GM19452 (cell line): Measurements from ENCODE around the gene TFDP2.
"Not testable (repeated sequence)": the region's sequence is repeated elsewhere in the genome, so short reads cannot be mapped to it uniquely, and the experiment has no call there.

Experiments
- ATAC-seq: cut with Tn5 transposase; IDR thresholded peaks from one replicate; pipeline ENCODE4 v1.9.1; 2021; ENCODE audit not compliant: unreplicated experiment

Gene TFDP2

DNA sequence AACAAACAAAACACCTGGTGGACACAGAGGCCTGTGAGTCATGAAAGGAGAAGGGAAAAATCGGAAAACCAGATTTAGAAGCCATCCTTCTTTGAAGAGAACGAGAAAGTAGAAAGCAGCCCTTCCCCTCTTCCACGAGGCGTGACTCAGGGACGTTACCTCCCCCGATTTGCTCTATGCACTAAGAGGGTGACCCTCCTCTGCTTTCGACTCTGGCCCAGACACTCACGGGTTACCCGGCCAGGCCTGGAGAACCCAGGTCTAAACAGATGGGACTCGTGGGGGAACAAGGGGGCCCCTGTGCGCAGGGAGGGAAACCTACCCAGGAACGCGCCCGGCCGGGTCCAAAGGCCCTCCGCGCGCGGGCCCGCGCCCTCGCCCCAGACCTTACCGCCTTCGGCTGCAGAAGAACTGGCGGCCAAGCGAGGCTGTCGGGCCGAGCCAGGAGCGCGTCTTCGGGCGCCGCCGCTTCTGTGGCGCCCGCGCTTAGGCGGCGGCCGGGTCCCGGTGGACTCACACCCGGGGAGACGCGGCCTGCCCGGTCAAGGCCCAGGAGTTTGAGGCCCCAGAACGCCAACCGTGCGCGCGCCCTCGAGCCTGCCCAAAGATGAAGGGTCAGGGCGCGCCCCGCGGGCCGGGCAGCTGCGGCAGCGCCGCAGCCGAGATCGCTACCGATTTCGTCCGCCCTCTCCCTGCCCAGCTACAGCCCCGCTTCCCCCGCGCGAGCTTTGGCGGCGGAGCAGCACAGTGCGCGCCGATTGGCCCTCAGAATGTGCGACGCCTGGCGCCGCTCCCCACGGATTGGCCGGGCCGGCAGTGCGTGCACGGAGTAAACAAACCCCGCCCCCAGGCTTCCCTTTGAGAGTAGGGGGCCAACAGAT lies at the start of gene TFDP2:
Gene TFDP2, minus strand, starts transcription at position 753 of the 881 bp plus-strand sequence. CDS start 47,795 bp downstream, outside the sequence.
- peak; percentile 100 for ATAC-seq

GRCh38 chr3:142188846-142189245 lies 39.5 kb upstream of the TFDP2 start:
- ATAC-seq: no peak

- no peak for ATAC-seq
These were observed 31.5 kb upstream of the TFDP2 start for GRCh38 chr3:142180761-142181362.

GRCh38 chr3:142175478-142175877 lies 26.1 kb upstream of the TFDP2 start:
- no peak for ATAC-seq

- ATAC-seq: no peak
These were observed 25.2 kb upstream of the TFDP2 start for GRCh38 chr3:142174559-142174958.

DNA sequence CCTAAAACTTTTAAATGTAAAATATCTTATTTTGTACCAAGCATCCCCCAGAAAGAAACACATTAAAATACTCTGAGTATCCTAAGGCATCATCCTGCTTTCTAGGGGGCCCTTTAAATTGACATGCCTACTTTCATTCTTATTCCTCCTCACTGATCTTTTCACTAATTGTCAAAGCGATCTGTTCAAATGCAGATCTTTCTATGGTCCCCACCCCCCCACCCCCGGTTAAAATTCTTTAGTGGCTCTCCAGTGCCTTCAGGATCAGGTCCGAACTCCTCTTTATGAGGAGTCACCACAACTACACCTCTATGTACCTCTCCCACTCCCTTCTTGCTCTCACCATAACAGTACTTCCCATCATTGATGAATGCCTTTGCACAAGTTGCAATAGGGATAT lies 19.2 kb upstream of the TFDP2 start:
- no peak for ATAC-seq

GRCh38 chr3:142165194-142165593 lies 15.8 kb upstream of the TFDP2 start:
- no peak for ATAC-seq

DNA sequence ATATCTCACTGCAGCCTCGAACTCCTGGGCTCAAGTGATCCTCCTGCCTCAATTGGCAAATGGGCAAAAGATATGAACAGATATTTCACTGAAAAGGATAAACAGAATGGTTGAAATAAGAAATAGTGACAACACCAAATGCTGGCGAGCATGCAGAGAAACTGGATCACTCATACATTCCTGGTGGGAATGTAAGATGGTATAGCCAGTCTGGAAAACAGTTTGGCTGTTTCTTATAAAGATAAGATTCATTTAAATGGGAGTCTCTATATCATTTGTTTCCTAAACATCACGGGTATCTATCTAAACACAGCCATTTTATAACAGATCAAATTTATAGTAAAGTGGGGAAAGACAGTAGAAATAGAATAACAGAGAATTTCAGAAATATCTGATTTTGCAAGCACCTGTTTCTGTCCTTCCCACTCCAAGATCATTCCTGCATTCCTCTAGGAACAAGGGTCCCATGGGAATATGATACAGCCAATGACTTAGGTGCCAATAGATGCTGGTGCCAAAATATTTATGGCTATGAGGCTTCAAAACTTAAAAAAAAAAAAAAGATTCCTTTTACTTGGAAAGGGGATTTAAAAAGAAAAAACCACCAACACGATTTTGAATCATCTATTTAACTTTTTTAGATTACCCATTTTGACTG lies 9.9 kb upstream of the TFDP2 start:
- no peak for ATAC-seq

GRCh38 chr3:142154186-142154585 lies 4.8 kb upstream of the TFDP2 start:
- no peak for ATAC-seq

GRCh38 chr3:142152384-142152783 lies 3.0 kb upstream of the TFDP2 start:
- ATAC-seq: no peak

DNA sequence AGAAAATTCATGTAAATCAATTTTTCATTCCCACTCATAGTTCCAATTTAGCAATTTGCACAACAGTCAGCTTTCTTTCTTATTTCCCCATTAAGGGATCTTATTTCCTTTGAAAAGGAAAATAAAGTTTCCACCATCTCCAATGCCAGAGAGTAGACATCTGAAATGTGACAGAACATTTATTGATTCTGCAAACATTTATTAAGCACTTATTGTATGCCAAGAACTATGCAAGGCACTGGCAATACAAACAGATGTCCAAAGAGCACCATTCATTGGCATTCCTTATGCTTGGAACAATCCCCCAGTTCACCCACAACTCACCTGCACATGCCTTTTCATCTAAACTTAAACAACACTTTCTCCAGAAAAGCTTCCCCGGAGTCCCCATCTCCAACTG lies 2.5 kb upstream of the TFDP2 start:
- ATAC-seq: no peak

DNA sequence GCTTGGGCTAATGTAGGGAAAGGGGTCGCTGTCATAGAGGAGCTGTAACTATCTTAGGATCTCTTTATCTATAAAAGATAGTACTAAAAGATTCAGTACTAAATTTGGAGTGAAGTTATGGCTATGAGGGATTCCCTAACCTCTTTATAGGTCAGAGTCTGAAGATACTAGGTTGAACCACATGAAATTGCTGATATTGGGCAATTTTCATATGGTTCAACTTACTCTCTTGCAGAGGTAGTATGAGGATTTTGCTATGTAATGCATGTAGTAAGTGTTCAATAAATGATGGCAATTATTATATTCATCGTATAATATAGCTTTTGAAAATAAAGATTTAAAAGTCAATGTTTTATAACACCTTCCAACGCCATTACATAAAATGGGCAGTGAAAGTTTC lies 1.9 kb upstream of the TFDP2 start:
- ATAC-seq: no peak

DNA sequence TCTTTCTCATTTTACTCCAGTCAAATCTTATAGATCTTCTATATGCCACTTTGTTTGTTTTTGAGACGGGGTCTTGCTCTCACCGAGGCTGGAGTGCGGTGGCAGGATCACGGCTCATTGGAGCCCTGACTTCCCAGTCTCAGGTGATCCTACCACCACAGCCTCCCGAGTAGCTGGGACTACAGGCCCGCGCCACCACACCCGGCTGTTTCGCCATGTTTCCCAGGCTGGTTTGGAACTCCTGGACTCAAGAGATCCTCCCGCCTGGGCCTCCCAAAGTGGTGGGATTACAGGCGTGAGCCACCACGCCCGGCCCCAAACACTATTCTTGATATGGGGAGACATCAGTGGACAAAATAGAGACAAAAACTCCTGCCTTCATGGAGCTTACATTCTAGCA lies 927 bp upstream of the TFDP2 start:
- no peak for ATAC-seq

- no peak for ATAC-seq
These were observed 289 bp upstream of the TFDP2 start for GRCh38 chr3:142149673-142149992.

DNA sequence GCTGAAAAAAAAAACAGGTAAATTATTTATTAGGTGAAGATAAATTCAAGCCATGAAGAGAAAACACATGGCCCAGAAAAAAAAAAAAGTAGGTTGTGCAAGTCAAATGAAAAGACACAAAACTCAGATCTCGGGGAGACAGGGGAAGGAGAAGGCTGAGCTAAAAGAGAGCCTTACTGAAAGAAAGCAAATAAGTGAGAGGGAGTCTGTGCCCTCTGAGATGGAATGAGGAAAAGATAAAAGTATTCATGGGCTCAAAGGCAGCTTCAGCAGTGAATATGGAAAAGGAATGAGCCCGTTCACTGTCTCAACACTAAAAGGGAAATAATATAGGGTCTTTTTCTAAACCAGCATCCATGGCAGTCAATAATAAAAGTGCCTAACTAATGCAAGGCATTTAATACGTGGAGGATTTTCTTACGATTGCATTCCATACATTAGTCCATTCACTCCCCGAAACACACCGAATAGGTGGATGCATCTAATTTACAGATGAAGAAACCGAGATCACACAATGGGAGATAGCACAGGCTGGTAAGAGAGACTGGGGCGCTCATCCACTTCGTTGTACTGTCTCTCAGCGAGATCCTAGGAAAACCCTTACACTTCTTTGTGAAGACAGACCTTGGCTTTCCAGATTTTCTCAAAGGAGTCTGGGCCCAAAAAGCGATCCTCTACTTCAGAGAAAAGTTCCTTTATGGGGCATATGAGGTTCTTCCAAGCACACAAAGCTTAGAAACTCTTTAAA lies 1.1 kb downstream of the TFDP2 start:
- ATAC-seq: no peak

GRCh38 chr3:142144587-142144986 lies 4.8 kb downstream of the TFDP2 start:
- ATAC-seq: not testable (repeated sequence)

- not testable (repeated sequence) for ATAC-seq
These were observed 8.6 kb downstream of the TFDP2 start for GRCh38 chr3:142140608-142141285.

- not testable (repeated sequence) for ATAC-seq
These were observed 12.3 kb downstream of the TFDP2 start for GRCh38 chr3:142137089-142137488.

- ATAC-seq: no peak
These were observed 14.5 kb downstream of the TFDP2 start for GRCh38 chr3:142134799-142135325.

- ATAC-seq: no peak
These were observed 19.7 kb downstream of the TFDP2 start for GRCh38 chr3:142129516-142130171.
